HG03460 (cell line): ENCODE measurements around the gene LRRC19.
A peak's percentile ranks its signal among the peaks of the same experiment; 100 is the strongest.

Experiments used
- ATAC-seq: cut with Tn5 transposase; IDR thresholded peaks from one replicate; pipeline ENCODE4 v1.9.1; 2021; ENCODE audit not compliant: unreplicated experiment

Gene LRRC19, protein sequence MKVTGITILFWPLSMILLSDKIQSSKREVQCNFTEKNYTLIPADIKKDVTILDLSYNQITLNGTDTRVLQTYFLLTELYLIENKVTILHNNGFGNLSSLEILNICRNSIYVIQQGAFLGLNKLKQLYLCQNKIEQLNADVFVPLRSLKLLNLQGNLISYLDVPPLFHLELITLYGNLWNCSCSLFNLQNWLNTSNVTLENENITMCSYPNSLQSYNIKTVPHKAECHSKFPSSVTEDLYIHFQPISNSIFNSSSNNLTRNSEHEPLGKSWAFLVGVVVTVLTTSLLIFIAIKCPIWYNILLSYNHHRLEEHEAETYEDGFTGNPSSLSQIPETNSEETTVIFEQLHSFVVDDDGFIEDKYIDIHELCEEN

DNA sequence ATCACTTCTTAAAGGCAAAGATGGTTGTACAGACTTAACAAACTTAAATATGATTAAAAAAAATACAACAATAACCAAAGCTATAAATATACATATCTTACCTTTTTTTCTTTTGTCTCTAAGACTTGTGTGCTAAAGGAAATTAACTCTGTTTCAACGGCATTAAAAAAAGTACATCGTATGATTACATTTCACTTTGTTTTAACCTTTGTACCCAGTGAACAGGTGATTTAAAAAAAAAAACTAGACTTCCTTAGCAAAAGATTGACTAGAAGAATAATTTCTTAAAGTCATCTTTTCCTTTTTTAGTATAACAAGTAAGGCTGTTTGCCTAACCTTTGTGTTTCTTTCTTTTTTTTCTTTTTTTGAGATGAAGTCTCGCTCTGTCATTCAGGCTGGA lies at the start of gene LRRC19:
TSS of gene LRRC19 (minus strand) at position 182 of the 400 bp plus-strand sequence. CDS start 5,978 bp downstream, outside the sequence.
- no peak for ATAC-seq

DNA sequence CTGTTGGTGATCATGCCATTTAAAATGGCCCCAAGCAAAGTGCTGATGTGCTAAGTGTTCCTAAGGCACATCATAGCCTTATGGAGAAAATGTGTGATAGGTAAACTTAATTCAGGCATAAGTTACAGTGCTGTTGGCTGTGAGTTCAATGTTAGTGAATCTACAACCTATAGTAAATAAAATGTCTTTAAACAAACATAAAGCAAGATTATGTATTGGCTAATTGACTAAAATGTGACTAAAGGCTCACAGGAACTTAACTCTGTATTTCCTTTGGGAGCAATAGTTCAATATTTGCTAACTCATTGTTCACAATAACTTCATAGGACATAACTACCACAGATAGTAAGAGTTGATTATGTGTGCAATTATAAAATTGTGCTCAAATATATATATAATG lies 49.4 kb upstream of the LRRC19 start:
- ATAC-seq = no peak

DNA sequence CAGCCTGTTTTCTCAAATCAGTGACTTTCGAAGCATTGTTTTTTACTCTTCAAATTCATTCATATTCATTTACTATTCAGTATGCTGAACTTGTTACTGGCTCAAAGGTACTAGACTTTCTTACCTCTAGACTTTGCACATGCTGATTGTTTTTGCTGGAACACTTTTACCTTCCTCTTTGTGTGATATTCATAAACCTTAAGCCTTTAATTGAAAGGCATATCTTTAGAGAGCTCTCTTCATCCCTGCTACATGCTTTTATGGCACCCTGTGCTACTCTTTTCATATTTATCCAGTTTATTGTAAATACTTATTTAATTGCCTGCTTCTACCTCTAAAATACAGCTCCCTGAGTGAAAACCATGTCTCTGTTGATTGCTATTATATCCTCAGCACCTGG lies 48.7 kb upstream of the LRRC19 start:
- no peak for ATAC-seq

DNA sequence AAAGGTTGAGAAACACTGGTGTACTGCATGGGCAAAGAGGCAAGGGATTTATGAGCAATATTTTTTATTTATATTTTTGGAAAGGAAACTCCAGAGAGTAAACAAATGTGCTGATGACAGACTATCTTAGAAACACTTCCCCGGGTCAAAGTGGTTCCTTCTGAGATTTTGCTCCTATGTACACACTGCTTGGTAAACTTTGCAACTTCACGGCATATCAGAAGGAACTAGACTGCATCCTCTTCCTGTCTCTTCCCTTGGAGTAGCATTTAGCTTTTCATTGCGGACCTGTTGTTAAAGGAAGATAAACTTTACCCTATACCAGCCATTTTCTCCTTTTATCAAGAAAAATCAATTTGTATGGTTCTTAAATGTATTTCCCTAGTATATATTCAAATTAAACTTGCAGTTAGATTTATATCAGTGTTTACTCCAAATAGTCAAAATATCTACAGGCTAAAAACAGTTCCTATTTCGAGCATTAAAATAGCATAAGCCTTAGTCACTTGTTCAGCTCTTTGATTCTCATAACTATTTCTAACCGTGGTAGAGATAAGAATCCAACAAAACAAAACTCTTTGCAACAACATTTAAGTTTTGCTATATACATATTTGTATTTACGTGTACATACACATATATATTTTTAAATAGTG lies 48.0 kb upstream of the LRRC19 start:
- no peak for ATAC-seq

DNA sequence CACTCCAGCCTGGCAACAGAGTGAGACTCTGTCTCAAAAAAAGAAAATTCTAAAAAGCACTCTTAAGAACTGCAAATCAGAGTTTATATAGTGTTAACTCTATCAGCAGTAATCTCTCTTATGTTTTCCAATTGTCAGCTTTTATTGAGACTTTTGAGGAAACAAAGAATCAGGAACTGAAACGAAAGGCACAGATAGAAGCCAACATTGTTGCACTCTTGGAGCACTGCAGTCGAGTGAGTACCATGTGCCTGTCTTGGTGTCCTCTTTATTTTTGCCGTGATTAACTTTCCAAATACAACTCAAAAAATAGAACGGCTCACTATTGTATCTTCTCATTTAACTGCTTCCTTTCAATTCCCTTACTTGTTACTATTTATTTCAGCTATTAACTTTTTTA lies 41.7 kb upstream of the LRRC19 start:
- no peak for ATAC-seq

DNA sequence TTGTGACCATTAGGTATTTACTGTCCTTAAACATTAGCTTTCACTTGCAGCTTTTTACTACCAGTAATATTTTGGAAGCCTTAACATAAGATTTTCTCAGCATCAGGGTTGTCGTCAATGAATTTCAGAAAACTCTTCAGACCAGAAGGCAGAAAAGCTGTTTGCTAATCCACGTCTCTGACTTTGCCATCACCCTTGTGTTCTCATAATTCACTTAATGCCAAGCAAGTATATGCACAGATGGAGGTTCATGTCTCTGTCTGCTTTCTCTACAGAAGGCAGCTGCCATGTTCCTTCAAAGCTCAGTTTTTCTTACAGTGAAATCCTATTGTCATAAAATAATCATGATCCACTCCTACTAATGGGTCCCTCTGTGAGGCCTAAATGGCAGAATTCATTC lies 37.7 kb upstream of the LRRC19 start:
- no peak for ATAC-seq

DNA sequence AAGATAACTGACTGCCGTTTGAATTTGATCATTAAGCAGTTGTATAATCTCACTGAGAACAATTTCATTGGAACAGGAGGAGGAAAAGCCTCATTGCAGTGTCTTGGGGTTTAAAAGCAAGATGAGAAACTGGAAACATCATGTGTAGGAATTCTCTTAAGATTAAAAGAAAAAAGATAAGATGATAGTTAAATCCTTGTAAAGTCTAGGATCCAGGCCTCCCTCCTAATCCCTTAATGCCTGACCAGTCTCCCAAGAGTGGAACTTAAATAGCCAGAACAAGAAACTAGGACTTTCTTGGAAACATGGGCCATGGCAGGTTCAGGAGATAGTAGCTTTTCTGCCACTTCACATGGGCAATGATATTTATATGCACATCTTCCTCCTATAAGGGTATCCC lies 37.0 kb upstream of the LRRC19 start:
- no peak for ATAC-seq

DNA sequence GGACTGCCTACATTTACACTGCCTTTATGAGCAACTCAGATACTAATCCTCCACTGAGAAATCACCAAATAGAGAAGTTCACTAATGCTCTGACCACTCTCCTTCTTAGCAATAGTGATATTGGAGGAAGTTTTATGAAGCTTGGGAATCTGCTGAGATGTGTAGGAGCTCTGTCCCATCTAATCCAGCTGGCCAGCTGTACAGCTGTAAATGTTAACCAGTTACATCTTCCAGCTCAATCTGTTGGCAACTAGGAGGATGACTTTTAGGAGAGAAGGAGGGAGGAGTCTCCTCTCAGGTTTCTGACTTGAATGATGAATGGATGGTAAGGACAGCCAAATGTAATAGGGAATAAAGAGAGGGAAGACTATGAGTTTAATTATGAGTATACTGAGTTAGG lies 36.3 kb upstream of the LRRC19 start:
- no peak for ATAC-seq

DNA sequence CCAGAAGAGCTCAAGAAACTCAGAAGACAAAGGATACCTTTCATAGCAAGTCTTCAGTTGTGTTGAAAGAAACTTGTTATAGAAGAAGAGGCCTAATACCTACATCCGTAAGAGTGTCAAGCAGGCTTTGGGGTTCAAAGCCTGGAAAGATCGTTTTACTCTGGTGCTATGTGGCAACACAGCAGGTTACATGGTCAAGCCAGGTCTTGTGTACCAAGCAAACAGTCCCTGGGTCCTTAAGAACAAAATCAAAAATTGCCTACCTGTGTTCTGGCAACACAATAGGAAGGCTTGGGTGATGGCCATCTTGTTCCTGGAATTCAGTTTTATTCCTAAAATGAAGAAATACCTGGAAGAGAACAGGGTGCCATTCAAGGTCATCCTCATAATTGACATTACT lies 32.0 kb upstream of the LRRC19 start:
- no peak for ATAC-seq

DNA sequence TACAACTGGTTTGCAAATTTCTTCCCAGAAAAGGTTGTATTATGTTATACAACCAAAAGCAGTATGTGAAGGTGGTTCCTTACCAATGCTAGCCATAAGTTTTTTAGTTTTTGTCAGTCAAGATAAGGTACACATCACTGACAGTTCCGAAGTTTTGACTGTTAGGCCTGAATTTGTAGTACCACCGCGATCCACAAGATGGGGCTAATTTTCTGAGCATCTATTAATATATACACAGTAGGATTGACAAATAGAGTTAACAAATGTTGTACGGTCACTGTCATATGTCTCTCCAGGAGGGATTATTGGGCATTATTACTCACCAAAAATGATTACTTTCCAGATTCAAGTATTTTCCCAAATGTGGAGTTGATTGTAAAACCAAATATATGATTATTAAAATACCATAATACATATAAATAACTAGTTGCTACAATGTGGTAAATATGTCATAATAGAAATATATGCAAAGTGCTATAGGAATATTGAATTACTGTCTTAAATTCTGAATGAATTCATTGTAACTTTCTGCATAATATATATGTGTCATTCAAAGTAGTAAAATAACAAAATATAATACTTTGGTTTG lies 28.4 kb upstream of the LRRC19 start:
- ATAC-seq = peak; percentile 81

DNA sequence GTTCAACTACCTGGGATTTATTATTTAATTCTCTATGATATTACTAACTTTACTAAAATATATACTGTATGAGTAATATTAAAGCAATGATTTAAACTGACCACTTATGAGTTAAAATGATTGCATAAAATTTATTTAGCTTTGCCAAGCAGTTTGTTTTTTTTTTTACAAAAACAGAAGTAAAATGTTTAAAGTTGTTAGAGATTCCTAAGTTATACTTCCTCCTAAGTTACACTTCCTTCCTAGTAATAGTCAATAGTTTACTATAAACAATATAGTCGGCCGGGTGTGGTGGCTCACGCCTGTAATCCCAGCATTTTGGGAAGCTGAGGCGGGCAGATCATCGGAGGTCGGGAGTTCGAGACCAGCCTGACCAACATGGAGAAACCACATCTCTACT lies 23.7 kb upstream of the LRRC19 start:
- ATAC-seq = no peak

DNA sequence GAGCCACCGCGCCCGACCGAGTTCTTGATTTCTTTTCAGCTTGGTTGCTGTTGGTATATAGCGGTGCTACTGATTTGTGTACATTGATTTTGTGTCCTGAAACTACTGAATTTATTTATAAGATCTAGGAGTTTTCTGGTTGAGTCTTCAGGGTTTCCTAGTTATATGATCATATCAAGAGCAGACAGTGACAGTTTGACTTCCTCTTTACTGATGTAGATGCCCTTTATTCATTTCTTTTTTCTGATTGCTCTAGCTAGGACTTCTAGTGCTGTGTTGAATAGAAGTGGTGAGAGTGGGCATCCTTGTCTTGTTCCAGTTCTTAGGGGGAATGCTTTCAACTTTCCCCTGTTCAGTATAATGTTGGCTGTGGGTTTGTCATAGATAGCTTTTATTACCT lies 17.4 kb upstream of the LRRC19 start:
- no peak for ATAC-seq

DNA sequence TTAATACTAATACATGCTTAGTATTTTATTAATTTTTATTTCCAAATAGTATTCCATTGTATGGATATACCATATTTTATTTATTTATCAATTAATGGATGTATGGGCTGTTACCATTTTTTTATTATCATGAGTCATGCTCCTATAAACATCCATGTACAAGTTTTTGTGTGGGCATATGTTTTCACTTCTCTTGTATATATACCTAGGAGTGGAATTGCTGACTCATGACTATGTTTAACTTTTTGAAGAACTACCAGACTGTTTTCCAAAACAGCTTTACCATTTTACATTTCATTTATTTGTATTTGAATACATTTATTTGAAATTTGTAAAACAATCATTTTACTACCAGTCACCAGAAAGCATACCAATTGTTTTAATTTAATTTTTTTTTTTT lies 14.1 kb upstream of the LRRC19 start:
- no peak for ATAC-seq

DNA sequence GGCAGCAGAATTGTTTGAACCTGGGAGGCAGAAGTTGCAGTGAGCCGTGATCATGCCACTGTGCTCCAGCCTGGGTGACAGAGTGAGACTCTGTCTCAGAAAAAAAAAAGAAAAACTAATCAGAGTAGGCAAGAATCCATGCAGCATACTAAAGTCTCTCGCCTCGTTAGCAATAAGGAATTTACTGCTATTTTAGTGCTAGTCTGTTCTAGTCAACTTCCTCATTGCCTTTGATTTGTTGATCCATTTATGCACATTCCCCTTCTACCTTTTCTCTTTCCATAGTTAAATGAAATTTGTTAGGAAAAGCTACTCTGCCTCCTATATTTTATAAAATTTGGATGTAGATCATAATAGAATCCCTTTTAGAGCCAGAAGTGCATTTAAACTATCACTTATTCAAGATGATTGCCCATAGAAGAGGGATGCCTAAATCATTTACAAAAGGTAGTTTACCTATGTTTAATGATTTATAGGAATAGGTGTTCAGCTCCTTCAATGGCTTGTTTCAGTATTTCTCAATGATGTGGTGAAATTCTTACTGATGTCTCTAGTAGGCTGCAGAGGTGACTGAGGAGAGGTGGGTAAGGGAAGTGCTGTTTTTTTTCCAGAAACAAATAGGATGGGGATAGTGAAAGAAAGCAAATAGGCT lies 1.9 kb downstream of the LRRC19 start:
- no peak for ATAC-seq

DNA sequence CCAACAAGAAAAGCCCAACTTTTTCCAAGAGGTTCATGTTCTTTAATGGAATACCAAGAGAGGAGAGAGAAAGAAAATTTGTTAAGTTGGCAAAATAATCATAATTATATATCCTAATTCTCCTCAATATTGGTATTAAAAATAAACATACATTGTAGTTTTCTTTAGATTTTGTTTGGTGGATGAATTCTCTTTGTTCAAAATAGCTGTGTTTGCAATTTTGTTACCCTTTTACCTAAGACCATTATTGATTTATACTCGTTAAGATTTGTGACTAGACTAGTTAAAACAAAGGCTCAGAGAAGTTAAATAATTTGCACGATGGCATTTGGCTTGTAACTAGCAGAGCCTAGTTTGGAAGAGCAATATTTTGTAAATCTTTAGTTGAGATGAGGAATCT lies 9.7 kb downstream of the LRRC19 start:
- ATAC-seq = no peak

DNA sequence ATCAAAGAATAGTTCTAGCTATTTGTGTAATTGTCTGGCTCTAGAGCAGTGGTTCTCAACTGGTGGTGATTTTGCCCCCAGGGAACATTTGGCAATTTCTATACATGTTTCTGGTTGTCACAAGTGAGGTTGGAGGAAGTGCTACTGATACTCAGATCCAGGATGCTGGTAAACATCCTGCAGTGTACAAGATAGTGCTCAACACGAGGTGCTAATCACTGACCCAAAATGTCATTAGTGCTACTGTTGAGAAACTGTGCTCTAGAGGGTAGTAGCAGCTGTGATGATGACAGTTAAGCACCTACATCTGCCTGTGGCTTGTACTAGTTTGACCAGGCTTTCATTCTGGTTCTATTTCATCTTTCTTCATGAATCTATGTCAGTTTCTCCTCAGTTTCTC lies 22.1 kb downstream of the LRRC19 start:
- ATAC-seq = peak; percentile 72

DNA sequence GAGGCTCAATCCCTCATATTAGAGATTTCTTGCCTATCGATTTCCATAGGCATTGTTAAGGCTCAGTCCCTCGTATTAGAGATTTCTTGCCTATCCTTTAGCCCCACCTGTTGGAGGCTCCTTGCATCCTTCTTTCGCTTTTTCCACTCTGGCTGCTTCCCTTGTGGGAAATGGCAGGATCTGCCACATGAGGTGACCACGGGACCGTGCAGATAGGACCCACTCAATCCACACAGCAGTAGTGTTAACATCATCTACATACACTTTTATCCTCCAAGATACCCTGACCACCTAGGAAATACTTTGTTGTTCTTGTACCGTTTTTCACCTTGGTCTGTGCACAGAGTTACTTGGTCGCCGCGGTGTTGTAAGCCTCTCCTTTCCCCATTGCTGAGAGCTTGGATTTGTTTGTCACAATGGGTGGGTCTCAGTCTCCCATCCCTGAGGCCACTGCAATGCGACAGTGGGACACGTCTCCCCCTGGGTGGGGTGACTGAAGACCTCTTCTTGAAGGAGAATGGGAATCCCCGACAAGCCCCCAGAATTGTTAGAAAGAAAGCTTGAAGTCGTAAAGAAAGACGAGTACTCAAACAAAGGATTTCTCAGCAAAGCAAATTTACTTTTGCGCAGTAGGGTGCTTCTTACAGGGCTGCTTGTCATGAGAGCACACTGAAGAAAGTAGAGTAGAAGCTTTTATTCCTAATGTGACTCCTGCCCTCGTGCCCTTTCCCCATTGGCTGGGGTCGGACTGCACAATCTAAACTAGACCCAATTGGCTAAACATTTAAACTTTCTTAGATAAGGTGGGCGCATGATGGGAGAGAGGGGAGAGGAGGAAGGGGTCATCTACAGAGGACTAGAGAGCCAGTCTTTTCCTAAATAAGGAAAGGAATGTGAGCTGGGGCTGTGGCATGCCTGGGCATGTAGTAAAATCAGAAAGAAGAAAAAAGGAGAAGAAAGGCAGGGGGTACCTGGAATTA lies 29.5 kb downstream of the LRRC19 start:
- ATAC-seq = no peak

DNA sequence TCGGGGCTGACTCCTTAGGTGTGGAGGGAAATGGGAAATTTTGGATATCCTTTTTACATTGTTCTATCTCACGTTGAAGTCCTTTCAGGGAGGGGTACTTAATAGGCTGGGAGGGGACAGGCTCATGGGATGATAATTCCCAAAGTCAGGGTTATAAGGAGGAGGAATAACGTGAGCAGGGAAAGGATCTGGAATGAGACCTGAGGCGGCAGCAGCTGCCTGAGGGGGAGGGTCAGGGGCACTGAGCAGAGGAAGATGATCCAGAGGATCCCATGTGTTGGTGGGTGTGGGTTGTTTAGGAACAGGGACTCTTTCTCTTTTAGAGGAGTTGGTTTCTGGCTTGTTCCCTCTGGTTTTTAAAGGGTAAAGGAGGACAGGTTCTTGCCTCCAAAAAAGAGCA lies 30.5 kb downstream of the LRRC19 start:
- no peak for ATAC-seq

DNA sequence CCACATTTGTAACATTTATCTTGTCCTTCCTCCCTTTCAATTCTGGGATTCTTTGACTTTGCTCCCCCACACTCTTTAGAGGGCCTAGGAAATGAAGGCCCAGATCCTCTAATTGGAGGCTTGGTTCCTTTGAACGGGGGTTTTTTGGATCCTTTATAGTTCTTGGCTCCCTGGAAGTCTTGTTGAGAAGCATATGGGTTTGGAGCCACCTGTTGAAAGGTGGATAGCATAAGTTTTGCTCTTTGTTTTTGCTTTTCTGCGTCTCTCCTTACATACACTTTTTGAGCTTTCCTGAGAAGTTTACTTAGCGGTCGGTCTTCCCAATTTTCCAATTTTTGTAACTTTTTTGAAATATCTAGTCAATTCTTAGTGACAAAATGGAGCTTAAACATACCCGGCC lies 31.5 kb downstream of the LRRC19 start:
- ATAC-seq = no peak

DNA sequence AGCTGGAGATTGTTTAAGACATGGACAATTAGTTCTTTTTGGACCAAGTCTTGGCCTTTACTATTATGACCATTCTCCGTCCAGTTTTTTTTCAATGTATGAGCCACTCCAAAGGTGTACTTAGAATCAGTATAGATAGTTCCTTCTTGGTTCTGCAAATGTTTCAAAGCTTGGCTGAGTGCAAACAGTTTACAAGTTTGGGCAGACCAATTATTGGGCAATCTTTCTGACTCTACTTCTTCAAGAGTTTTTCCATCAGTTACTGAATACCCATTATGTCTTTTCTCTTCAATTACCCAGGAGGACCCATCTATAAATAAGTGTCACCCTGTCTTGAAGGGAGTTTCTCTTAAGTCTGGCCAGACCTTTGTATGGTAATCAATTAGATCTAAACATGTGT lies 33.8 kb downstream of the LRRC19 start:
- ATAC-seq = no peak

DNA sequence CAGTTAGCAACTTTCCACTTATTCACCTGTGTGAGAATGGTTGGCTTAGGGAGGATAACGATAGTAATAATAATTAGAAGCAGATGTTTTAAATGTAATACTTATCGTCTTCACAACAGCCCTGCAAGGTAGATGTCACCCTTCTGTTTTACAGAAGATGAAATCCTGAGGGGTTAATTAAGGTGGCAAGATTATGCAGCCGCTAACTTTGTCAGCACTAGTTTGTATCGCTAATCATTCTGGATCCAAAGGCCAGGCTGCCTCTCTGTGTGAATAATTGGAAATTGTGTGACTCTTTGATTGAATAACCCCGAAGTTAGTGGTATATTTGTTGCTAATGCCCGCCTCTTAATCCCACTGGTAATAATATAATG lies 48.6 kb downstream of the LRRC19 start:
- ATAC-seq = no peak
